OCI-LY7 (cell line): ENCODE measurements around the gene ASIC2.

Source experiments
- CTCF ChIP-seq: fragments of 200-600 bp; sonication (generic); conservative IDR thresholded peaks from 2 replicates; pipeline ENCODE4 v1.5.1; 2014; ENCODE audit warnings: mild to moderate bottlenecking, antibody characterized with exemption, low read length, moderate library complexity, mixed read lengths
- EZH2phosphoT487 ChIP-seq: fragments of 200-600 bp; sonication (generic); IDR thresholded peaks from 2 replicates; pipeline ENCODE4 v1.6.1; 2018; ENCODE audit warnings: low read depth, borderline replicate concordance, mild to moderate bottlenecking, mixed run types, antibody characterized with exemption, low read length, moderate library complexity, mixed read lengths

GRCh38 chr17:33242375-33243124 lies 50.5 kb downstream of the ASIC2 start:
- TF ChIP-seq CTCF, result no peak
- no peak for TF ChIP-seq EZH2phosphoT487
